ENCODE results near the gene MALRD1. TPM values are rescaled to one million over a fixed set of nuclear protein-coding genes. Genes with fewer than 3 reads are reported as not detected.

The MALRD1 gene
- total and polyA plus RNA-seq, 2 of the 8 experiments (the other 6 are each of a cell fraction or from before 2014, with no cell fraction given) = 0.32 to 0.35 TPM

GRCh38 chr10:19491166-19491565 lies 442.6 kb downstream of the MALRD1 start:
- CTCF ChIA-PET (ENCODE audit: partially characterized antibody) = no interaction called here
- TF ChIP-seq TCF12 (IDR thresholded peaks at IDR 0.05; ENCODE audit: low read depth, low read length) (no peak), SRF (IDR thresholded peaks at IDR 0.05; ENCODE audit: low read depth, low read length) (no peak), GABPA (IDR thresholded peaks at IDR 0.05; ENCODE audit: borderline replicate concordance, insufficient read depth, low read length) (no peak), TEAD4 (IDR thresholded peaks at IDR 0.05; ENCODE audit: low read depth, low read length) (no peak), SP2 (IDR thresholded peaks at IDR 0.05; ENCODE audit: low read length) (no peak), HDAC2 (IDR thresholded peaks at IDR 0.05; ENCODE audit: borderline replicate concordance in 1 of 2, low read depth in 2 of 2, low read length in 2 of 2) (no peak), EZH2 (IDR thresholded peaks at IDR 0.05; ENCODE audit: low read depth, low read length, severe bottlenecking) (no peak), SAP30 (IDR thresholded peaks at IDR 0.05; ENCODE audit: insufficient read depth, insufficient replicate concordance, low read length) (no peak), KDM1A (IDR thresholded peaks at IDR 0.05; ENCODE audit: borderline replicate concordance, low read length) (no peak), CHD2 (IDR thresholded peaks at IDR 0.05; ENCODE audit: low read length) (no peak), SIX5 (IDR thresholded peaks at IDR 0.05; ENCODE audit: low read depth, low read length) (no peak), E2F6 (IDR thresholded peaks at IDR 0.05) (no peak), SP4 (IDR thresholded peaks at IDR 0.05; ENCODE audit: low read length) (no peak), RXRA (IDR thresholded peaks at IDR 0.05; ENCODE audit: insufficient read depth, low read depth, low read length) (no peak), POLR2AphosphoS5 (IDR thresholded peaks at IDR 0.05; ENCODE audit: low read depth, low read length) (no peak)

More at GRCh38 chr10:19491166-19491565, 442.6 kb downstream of the MALRD1 start:
- no peak overlapping the region for H3K4me3 ChIP-seq (ENCODE audit: extremely low read depth in 1 of 4, insufficient read depth in 2 of 4, low read depth in 3 of 4, low read length in 4 of 4)
- no peaks in the 10 kb centered on the region for H3K27me3 ChIP-seq (replicated peaks in 1 of 4; ENCODE audit: control insufficient read depth in 3 of 4, extremely low read depth in 1 of 4, insufficient read depth in 3 of 4, low read length in 3 of 4)
- no peak overlapping the region for H3K56ac ChIP-seq (replicated peaks; ENCODE audit: insufficient read length, low read depth, low read length)
- no peak overlapping the region for H3K27ac ChIP-seq (ENCODE audit: low read depth, low read length)
- no peak for DNase-seq (ENCODE audit: low read depth in 1 of 2, low spot score in 2 of 2)
- H3K4ac ChIP-seq (replicated peaks; ENCODE audit: insufficient read length, low read depth, low read length) = no peak overlapping the region
- 0 out of 2 replicates have a peak, but pooled peaks cover 2% of the 10 kb centered on the region for H3K23me2 ChIP-seq (ENCODE audit: low read depth, low read length)
- H3K9me3 ChIP-seq (ENCODE audit: insufficient read depth in 2 of 2, low read depth in 1 of 2, low read length in 1 of 2) = no peaks in the 10 kb centered on the region
- no peaks in the 10 kb centered on the region for H3K79me1 ChIP-seq (ENCODE audit: low read depth, low read length)
- H2AK5ac ChIP-seq (ENCODE audit: low read depth, low read length) = no peak overlapping the region
- no peak overlapping the region for H4K5ac ChIP-seq (ENCODE audit: insufficient read length, low read depth, low read length)
- H4K91ac ChIP-seq (replicated peaks; ENCODE audit: insufficient read length, low read length) = no peak overlapping the region
- POLR2A ChIA-PET (ENCODE audit: partially characterized antibody) = no interaction called here
- no peak overlapping the region for H2BK120ac ChIP-seq (replicated peaks; ENCODE audit: low read depth, low read length)
- H2BK15ac ChIP-seq (ENCODE audit: low read length) = no peak overlapping the region
- H3K36me3 ChIP-seq (ENCODE audit: control insufficient read depth in 2 of 4, insufficient read depth in 4 of 4, low read length in 3 of 4) = no peaks in the 10 kb centered on the region
- H3K14ac ChIP-seq (ENCODE audit: insufficient read length) = no peak overlapping the region
- no peak overlapping the region for H2BK12ac ChIP-seq (ENCODE audit: low read depth, low read length)
- H2BK5ac ChIP-seq (ENCODE audit: low read depth, low read length) = no peak overlapping the region
- no peak overlapping the region for H2BK20ac ChIP-seq (ENCODE audit: low read length)
- H4K8ac ChIP-seq (ENCODE audit: extremely low read depth, insufficient read depth, low read length) = no peak overlapping the region
- H3K4me2 ChIP-seq (ENCODE audit: insufficient read depth in 1 of 2, low read depth in 2 of 2, low read length in 2 of 2) = no peak overlapping the region
- no peak for FAIRE-seq
- H2AFZ ChIP-seq (ENCODE audit: low read length) = no peak overlapping the region
- H4K20me1 ChIP-seq (replicated peaks in 1 of 2; ENCODE audit: control insufficient read depth in 1 of 2, insufficient read depth in 2 of 2, low read length in 2 of 2) = no peaks in the 10 kb centered on the region
- peaks cover 0 to 7% (median 3%) of the 10 kb centered on the region in 4 experiments; a peak in 4 of 7 replicates for H3K4me1 ChIP-seq (replicated peaks in 1 of 4; ENCODE audit: control insufficient read depth in 3 of 4, insufficient read depth in 4 of 4, low read length in 3 of 4)
- no peaks in the 10 kb centered on the region for H3K79me2 ChIP-seq (ENCODE audit: control insufficient read depth in 1 of 2, insufficient read depth in 2 of 2, low read length in 2 of 2)
- WGBS, 2 experiments (ENCODE audit: extremely low coverage in 1 of 2, insufficient coverage in 1 of 2, insufficient read length in 1 of 2, insufficient replicate concordance in 2 of 2, low coverage in 1 of 2, low lambda C conversion rate in 2 of 2, missing lambda C conversion rate in 1 of 2) = 86% methylated on average over 2 of the region's 2 CpGs; no CpG with 5 or more reads in 1 of the 2 experiments
- H3K18ac ChIP-seq (ENCODE audit: extremely low read depth, low read length) = no peak overlapping the region
- no peak overlapping the region for H3K23ac ChIP-seq (ENCODE audit: insufficient read length)
- no peak overlapping the region for H3K9ac ChIP-seq (replicated peaks in 1 of 4; ENCODE audit: extremely low read depth in 1 of 4, low read depth in 3 of 4, low read length in 3 of 4)
